ENCODE data around the gene PSRC1.
A peak's percentile ranks its signal among the peaks of the same experiment; 100 is the strongest.

PSRC1 gene

DNA sequence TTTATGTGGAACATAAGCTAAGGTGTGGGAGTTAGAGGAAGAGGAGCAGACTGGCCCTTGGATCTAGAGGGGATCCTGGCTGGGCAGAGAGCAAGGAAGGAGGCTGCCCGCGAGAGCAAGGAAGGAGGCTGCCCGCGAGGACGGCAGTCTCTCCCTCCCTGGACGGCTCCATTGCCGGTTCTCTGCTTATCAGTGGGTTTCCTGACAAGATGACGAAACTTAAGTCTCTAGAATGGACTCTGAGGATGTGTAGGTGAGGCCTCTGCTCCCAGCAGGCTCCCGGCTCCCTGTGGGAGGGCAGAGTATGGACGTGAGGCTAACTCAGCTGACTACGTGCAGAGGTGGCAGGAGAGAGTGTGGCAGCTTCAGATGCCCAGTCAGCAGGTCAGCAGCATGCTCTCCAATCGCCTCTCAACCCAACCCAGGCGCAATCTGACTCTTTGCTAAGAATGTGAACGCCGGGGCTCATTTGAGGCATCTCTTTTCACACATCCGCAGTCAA, 17.8 kb upstream of the PSRC1 start:
- DNase-seq (ENCODE audit: low read depth): no peak
- no peak for TF ChIP-seq MYC (IDR thresholded peaks at IDR 0.05; ENCODE audit: low read depth, low read length)
- no peak for TF ChIP-seq CTCF (IDR thresholded peaks at IDR 0.05; ENCODE audit: low read depth, low read length)
- TF ChIP-seq POLR2A (IDR thresholded peaks at IDR 0.05; ENCODE audit: extremely low read depth, insufficient read length): no peak
- TF ChIP-seq MAX (IDR thresholded peaks at IDR 0.05; ENCODE audit: low read depth, low read length): no peak
- no peak overlapping the region for H3K4me3 ChIP-seq (ENCODE audit: low read depth, low read length)

DNA sequence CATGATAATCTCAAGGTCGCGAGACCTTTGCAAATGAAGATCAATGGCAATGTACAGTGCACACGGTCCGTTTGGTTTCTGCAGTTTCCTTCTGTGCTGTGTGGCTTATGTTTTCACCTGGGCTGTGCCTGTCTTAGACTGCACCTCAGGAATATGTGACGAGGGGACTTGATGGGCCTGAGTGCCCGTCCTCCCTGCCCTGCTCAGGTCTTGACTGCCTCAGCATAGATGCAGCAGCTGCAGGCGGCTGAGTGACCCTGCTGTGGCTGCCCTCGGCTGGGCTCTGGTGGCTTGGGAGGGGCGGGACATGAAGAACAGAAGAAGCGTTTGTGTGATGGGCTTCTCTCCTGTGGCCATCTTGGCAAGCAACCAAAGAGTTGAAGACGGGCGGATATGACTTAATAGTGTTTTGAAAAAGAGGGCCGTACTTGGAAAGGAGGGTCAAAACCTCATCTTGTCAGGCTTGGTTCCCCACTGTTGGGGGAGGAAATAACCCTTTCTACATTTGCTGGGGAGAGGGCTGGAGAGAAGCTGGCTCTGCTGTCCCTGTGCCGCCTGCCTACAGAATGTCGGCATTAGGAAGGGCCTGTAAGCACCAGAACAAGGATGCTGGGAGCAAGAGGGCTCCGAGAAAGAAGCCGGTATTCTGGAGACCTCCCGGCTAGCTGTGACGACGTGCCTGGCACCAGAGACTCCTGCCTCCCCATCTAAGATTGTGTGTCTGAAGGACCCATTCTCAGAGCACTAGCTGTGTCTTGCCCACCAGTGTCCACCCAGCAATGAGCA, 16.8 kb upstream of the PSRC1 start:
- no peak for DNase-seq (ENCODE audit: low read depth)
- H3K4me3 ChIP-seq (ENCODE audit: low read depth, low read length): no peak overlapping the region
- TF ChIP-seq MAX (IDR thresholded peaks at IDR 0.05; ENCODE audit: low read depth, low read length): no peak
- TF ChIP-seq POLR2A (IDR thresholded peaks at IDR 0.05; ENCODE audit: extremely low read depth, insufficient read length): no peak
- TF ChIP-seq MYC (IDR thresholded peaks at IDR 0.05; ENCODE audit: low read depth, low read length): no peak
- no peak for TF ChIP-seq CTCF (IDR thresholded peaks at IDR 0.05; ENCODE audit: low read depth, low read length)

DNA sequence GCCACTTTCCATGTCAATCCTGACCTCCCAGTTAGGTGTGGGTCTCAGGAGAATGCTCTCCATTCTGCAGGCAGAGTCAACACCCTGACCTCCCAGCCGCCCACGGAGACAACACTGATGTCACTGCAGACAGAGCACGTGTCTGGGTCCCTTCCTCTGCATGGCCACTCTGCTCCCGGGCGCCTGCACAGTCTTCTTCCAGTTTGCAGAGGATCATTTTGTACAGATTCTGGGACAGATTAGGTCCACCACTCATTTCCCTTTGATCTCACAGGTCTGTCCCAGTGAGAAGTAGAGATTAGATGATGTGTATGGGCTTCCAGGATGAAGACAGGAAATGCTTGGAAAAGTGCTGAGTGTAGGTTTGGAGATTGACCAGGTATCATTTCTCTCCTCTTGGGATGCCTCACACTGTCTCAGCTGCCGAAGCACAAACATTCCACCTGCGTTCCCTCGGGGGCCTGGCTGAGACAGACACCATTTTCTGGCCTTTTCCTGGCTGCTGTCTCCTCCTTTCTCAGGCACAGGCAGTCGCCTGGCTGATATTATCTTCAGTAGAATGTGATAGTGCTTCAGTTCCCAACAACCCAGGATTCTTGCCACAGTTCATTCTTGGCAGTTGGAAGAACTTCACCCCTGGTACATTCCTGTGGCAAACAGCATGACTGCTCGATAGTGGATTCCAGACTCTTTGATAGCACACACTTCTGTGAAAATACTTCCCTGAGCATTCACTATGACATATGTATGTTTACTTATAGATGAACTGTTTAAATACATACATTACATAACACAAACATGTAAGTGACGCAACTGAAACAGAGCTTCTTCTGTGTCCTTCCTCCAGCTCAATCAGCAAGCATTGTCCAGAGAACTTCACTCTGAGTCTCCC, 16.0 kb upstream of the PSRC1 start:
- H3K4me3 ChIP-seq (ENCODE audit: low read depth, low read length): no peak overlapping the region
- peak; percentile 45; the same call in 1 of the 2 replicates for TF ChIP-seq MAX (IDR thresholded peaks at IDR 0.05; ENCODE audit: low read depth, low read length)
- no peak for TF ChIP-seq MYC (IDR thresholded peaks at IDR 0.05; ENCODE audit: low read depth, low read length)
- no peak for DNase-seq (ENCODE audit: low read depth)

DNA sequence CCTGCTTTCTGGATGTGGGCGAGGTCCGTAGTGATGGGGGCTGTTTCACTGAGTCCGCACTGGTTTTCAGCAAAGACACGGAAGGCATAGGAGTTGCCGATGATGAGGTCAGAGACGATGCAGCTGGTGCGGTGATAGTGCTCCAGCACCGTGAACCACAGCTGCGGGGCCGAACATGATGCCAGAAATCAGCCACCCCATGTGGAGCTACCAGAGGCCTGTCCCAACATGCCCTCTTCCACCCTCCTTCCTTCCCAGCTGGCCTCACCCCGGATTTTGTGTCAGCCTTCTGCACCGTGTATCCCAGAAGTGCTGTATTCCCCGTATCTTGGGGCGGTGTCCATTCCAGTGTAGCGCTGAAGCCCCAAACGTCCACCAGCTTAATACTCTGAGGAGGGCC, 13.8 kb upstream of the PSRC1 start:
- TF ChIP-seq MAX (IDR thresholded peaks at IDR 0.05; ENCODE audit: low read depth, low read length) (no peak), CTCF (IDR thresholded peaks at IDR 0.05; ENCODE audit: low read depth, low read length) (no peak), POLR2A (IDR thresholded peaks at IDR 0.05; ENCODE audit: extremely low read depth, insufficient read length) (no peak), MYC (IDR thresholded peaks at IDR 0.05; ENCODE audit: low read depth, low read length) (no peak)
- no peak overlapping the region for H3K4me3 ChIP-seq (ENCODE audit: low read depth, low read length)
- DNase-seq (ENCODE audit: low read depth): no peak

- H3K4me3 ChIP-seq (ENCODE audit: low read depth, low read length): no peak overlapping the region
- no peak for DNase-seq (ENCODE audit: low read depth)
- no peak for TF ChIP-seq POLR2A (IDR thresholded peaks at IDR 0.05; ENCODE audit: extremely low read depth, insufficient read length)
- TF ChIP-seq CTCF (IDR thresholded peaks at IDR 0.05; ENCODE audit: low read depth, low read length): no peak
- no peak for TF ChIP-seq MYC (IDR thresholded peaks at IDR 0.05; ENCODE audit: low read depth, low read length)
- no peak for TF ChIP-seq MAX (IDR thresholded peaks at IDR 0.05; ENCODE audit: low read depth, low read length)
These were observed 12.9 kb upstream of the PSRC1 start for GRCh38 chr1:109295712-109296415.

All from NB4 (cell line).